ENCODE results near the gene NACA. TPM values are rescaled to one million over a fixed set of nuclear protein-coding genes. Genes with fewer than 3 reads are reported as not detected.
A peak's percentile ranks its signal among the peaks of the same experiment; 100 is the strongest.
"Not testable (repeated sequence)": the region's sequence is repeated elsewhere in the genome, so short reads cannot be mapped to it uniquely, and the experiment has no call there.

NACA gene
- total RNA-seq, 1 donor from 2014 or later: 2,450 TPM

DNA sequence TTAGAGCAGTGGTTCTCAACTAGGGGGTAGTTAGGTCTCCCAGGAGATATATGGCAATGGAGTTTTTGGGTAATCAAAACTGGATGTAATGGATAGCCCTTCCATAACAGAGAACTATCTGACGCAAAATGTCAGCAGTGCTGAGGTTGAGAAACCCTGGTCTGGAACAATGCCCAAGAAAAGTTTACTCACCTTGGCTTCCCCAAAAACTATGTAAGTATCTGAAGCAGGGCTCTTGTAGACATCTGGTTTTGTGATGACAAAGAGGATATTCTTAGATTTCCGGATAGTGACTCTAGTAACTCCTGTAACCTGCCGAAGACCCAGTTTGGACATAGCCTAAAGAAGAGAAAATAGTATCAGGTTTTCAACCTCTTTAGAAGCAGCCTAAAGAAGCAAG lies 11.8 kb downstream of the NACA start:
- peaks cover 37% of the 10 kb centered on the region for H3K79me2 ChIP-seq (ENCODE audit: low read depth)
- H3K27me3 Mint-ChIP-seq (ENCODE audit: insufficient read depth, low read depth): peaks cover 2% of the 10 kb centered on the region
- TF ChIP-seq, protein P1, sequence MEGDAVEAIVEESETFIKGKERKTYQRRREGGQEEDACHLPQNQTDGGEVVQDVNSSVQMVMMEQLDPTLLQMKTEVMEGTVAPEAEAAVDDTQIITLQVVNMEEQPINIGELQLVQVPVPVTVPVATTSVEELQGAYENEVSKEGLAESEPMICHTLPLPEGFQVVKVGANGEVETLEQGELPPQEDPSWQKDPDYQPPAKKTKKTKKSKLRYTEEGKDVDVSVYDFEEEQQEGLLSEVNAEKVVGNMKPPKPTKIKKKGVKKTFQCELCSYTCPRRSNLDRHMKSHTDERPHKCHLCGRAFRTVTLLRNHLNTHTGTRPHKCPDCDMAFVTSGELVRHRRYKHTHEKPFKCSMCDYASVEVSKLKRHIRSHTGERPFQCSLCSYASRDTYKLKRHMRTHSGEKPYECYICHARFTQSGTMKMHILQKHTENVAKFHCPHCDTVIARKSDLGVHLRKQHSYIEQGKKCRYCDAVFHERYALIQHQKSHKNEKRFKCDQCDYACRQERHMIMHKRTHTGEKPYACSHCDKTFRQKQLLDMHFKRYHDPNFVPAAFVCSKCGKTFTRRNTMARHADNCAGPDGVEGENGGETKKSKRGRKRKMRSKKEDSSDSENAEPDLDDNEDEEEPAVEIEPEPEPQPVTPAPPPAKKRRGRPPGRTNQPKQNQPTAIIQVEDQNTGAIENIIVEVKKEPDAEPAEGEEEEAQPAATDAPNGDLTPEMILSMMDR (IDR thresholded peaks at IDR 0.05): no peak
- TF ChIP-seq EZH2 (IDR thresholded peaks at IDR 0.05) (no peak), EZH2phosphoT487 (IDR thresholded peaks at IDR 0.05) (no peak)
- H3F3A ChIP-seq (ENCODE audit: low read depth): peaks cover 80% of the 10 kb centered on the region
- H3K27ac Mint-ChIP-seq: no peak overlapping the region
- no peak overlapping the region for H3K9ac ChIP-seq
- no peaks in the 10 kb centered on the region for H3K4me1 ChIP-seq
- H3K4me3 Mint-ChIP-seq: no peak overlapping the region
- H3K9me3 ChIP-seq (ENCODE audit: low read depth): no peaks in the 10 kb centered on the region
- no peak overlapping the region for H3K4me3 ChIP-seq
- peaks cover 9% of the 10 kb centered on the region for H3K4me1 Mint-ChIP-seq
- no peak overlapping the region for H2AFZ ChIP-seq (replicated peaks)
- H3K4me2 ChIP-seq: no peak overlapping the region
- DNase-seq (ENCODE audit: low spot score): no peak
- H3K9me3 Mint-ChIP-seq: no peaks in the 10 kb centered on the region
- H4K20me1 ChIP-seq (ENCODE audit: low read depth): peaks cover 57% of the 10 kb centered on the region
- no peak overlapping the region for H3K27ac ChIP-seq
- peaks cover 48% of the 10 kb centered on the region for H3K36me3 Mint-ChIP-seq
- no peaks in the 10 kb centered on the region for H3K27me3 ChIP-seq
- peaks cover 24% of the 10 kb centered on the region for H3K36me3 ChIP-seq

DNA sequence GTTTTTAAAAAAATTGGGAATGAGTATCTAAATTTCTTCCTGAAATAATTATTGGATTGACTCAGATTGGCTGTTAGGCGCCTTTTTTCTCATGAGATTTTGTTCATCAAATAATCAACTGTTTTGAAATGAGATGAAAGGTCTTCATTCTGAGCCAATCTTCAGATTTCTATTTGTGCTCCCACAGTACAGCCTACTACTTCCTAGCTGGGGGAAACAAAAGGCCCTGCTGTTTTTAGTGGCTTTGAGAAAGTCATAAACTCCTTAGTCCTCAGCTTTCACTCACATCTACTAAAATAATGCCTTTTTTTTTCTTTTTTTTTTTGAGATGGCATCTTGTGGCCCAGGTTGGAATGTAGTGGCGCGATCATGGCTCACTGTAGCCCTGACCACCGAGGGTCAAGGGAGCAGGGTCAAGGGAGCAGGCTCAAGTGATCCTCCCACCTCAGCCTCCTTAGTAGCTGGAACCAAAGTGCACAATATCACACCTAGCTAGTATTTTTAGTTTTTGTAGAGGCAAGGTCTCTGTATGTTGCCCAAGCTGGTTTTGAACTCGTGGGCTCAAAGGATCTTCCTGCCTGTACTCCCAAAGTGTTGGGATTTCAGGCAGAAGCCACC lies 15.2 kb downstream of the NACA start:
- Histone ChIP-seq H3K4me3 (no peak overlapping the region), H3K79me2 (ENCODE audit: low read depth) (peaks cover 2% of the 10 kb centered on the region), H3K36me3 (peaks cover 24% of the 10 kb centered on the region), H3K27me3 (no peaks in the 10 kb centered on the region), H3K9me3 (ENCODE audit: low read depth) (no peaks in the 10 kb centered on the region), H3K4me2 (no peak overlapping the region), H4K20me1 (ENCODE audit: low read depth) (peaks cover 24% of the 10 kb centered on the region), H3K4me1 (no peaks in the 10 kb centered on the region), H2AFZ (replicated peaks) (no peak overlapping the region), H3F3A (ENCODE audit: low read depth) (peaks cover 60% of the 10 kb centered on the region), H3K27ac (no peak overlapping the region), H3K9ac (no peak overlapping the region)
- no peak overlapping the region for H3K27ac Mint-ChIP-seq
- no peak for DNase-seq (ENCODE audit: low spot score)
- H3K4me1 Mint-ChIP-seq: no peaks in the 10 kb centered on the region
- TF ChIP-seq EZH2phosphoT487 (IDR thresholded peaks at IDR 0.05) (no peak), EZH2 (IDR thresholded peaks at IDR 0.05) (no peak)
- TF ChIP-seq, protein P1 (IDR thresholded peaks at IDR 0.05): no peak
- no peaks in the 10 kb centered on the region for H3K27me3 Mint-ChIP-seq (ENCODE audit: insufficient read depth, low read depth)
- H3K36me3 Mint-ChIP-seq: peaks cover 30% of the 10 kb centered on the region
- no peak overlapping the region for H3K4me3 Mint-ChIP-seq
- H3K9me3 Mint-ChIP-seq: no peaks in the 10 kb centered on the region

DNA sequence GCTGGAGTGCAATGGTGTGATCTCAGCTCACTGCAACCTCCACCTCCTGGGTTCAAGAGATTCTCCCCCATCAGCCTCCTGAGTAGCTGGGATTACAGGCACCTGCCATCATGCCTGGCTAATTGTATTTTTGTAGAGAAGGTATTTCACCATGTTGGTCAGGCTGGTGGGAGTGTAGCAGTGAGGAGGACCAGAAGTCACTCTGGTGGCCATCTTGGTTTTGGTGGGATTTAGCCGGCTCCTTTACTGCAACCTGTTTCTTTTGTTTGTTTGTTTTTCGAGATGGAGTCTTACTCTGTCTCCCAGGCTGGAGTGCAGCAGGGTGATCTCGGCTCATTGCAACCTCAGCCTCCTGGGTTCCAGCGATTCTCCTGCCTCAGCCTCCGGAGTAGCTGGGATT lies 20.6 kb downstream of the NACA start:
- not testable (repeated sequence) for H3K9me3 ChIP-seq (ENCODE audit: low read depth); H3K27ac Mint-ChIP-seq; H4K20me1 ChIP-seq (ENCODE audit: low read depth); H3K4me3 Mint-ChIP-seq; H3K27ac ChIP-seq; H3K4me1 ChIP-seq; H3K4me2 ChIP-seq; DNase-seq (ENCODE audit: low spot score); H3K27me3 Mint-ChIP-seq (ENCODE audit: insufficient read depth, low read depth); H3K4me1 Mint-ChIP-seq; H3K4me3 ChIP-seq; H3K9ac ChIP-seq; H3K79me2 ChIP-seq (ENCODE audit: low read depth); H3K36me3 ChIP-seq; H3K9me3 Mint-ChIP-seq; H3K36me3 Mint-ChIP-seq; H3K27me3 ChIP-seq
- Histone ChIP-seq H3F3A (ENCODE audit: low read depth) (peaks cover 14% of the 10 kb centered on the region), H2AFZ (replicated peaks) (peak overlapping the region; percentile 85)

DNA sequence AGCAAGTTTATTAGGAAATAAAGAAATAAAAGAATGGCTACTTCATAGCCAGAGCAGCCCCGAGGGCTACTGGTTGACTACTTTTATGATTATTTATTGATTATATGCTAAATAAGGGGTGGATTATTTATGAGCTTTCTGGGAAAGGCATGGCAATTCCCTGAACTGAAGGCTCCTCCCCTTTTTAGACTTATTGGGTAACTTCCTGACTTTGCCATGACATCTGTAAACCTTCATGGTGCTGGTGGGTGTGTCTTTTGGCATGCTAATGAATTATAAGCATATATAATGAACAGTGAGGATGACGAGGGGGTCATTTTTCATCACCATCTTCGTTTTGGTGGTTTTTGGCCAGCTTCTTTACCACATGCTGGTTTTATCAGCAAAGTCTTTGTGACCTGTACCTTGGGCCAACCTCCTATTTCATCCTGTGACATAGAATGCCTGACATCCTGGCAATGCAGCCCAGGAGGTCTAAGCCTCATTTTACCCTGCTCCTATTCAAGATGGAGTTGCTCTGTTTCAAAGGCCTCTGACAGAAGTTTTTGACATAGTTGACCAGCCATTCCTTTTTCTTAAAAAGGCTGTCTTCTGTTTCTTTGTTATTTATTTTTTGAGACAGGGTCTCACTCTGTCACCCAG lies 26.0 kb downstream of the NACA start:
- H3K4me1 ChIP-seq: no peaks in the 10 kb centered on the region
- no peaks in the 10 kb centered on the region for H3K9me3 Mint-ChIP-seq
- H3K27me3 ChIP-seq: no peaks in the 10 kb centered on the region

More for the DNA sequence above, 26.0 kb downstream of the NACA start:
- Histone ChIP-seq H3K79me2 (ENCODE audit: low read depth) (no peaks in the 10 kb centered on the region), H3K9me3 (ENCODE audit: low read depth) (no peaks in the 10 kb centered on the region), H3F3A (ENCODE audit: low read depth) (peaks cover 10% of the 10 kb centered on the region), H3K9ac (no peak overlapping the region), H2AFZ (replicated peaks) (no peak overlapping the region), H3K4me3 (no peak overlapping the region), H3K27ac (no peak overlapping the region), H3K36me3 (no peaks in the 10 kb centered on the region), H3K4me2 (no peak overlapping the region), H4K20me1 (ENCODE audit: low read depth) (no peaks in the 10 kb centered on the region)
- TF ChIP-seq, protein P1 (IDR thresholded peaks at IDR 0.05): no peak
- Mint-ChIP-seq H3K4me1 (peaks cover 14% of the 10 kb centered on the region), H3K4me3 (no peak overlapping the region), H3K36me3 (no peaks in the 10 kb centered on the region), H3K27me3 (ENCODE audit: insufficient read depth, low read depth) (peaks cover 2% of the 10 kb centered on the region), H3K27ac (no peak overlapping the region)
- DNase-seq (ENCODE audit: low spot score): no peak

All from neural progenitor cell (in vitro differentiated cells).